HepG2 (cell line): Measurements from ENCODE around the gene PYGB. TPM values are rescaled to one million over a fixed set of nuclear protein-coding genes. Genes with fewer than 3 reads are reported as not detected.

ENCODE experiments used
- CBX2 ChIP-seq, 2 experiments: fragments of 200-600 bp in 1 of 2; sonication (generic); formaldehyde crosslinking in 1 of 2; IDR thresholded peaks; 2 replicates each; pipeline versions ENCODE4 v1.7.0 to v1.8.1; 2018 to 2022; ENCODE audit warnings: low read depth in 2 of 2, low read length in 1 of 2, mild to moderate bottlenecking in 1 of 2, missing genetic modification reagents in 1 of 2
- CC2D1A ChIP-seq: sonication (generic); formaldehyde crosslinking; IDR thresholded peaks from 2 replicates; pipeline ENCODE4 v1.8.1; 2023; ENCODE audit warnings: mild to moderate bottlenecking, missing genetic modification reagents
- FOXA3 ChIP-seq: IDR thresholded peaks from 2 replicates; pipeline ENCODE4 v1.6.1; 2016; ENCODE audit warnings: missing genetic modification reagents, missing compliant biosample characterization
- ISL2 ChIP-seq: sonication (generic); formaldehyde crosslinking; IDR thresholded peaks from 2 replicates; pipeline ENCODE4 v1.5.0; 2020; ENCODE audit warnings: missing genetic modification reagents
- MEIS2 ChIP-seq: sonication (generic); formaldehyde crosslinking; IDR thresholded peaks from 2 replicates; pipeline ENCODE4 v1.9.0; 2021; ENCODE audit warnings: mild to moderate bottlenecking, missing genetic modification reagents
- MLLT10 ChIP-seq: sonication (generic); formaldehyde crosslinking; IDR thresholded peaks from 2 replicates; pipeline ENCODE4 v1.4.0; 2020; ENCODE audit warnings: missing genetic modification reagents
- MYPOP ChIP-seq: sonication (generic); formaldehyde crosslinking; IDR thresholded peaks from 2 replicates; pipeline ENCODE4 v1.8.1; 2023; ENCODE audit warnings: mild to moderate bottlenecking, moderate library complexity, missing genetic modification reagents
- NCOA1 ChIP-seq: sonication (generic); formaldehyde crosslinking; IDR thresholded peaks from 2 replicates; pipeline ENCODE4 v1.9.0; 2021; ENCODE audit warnings: missing genetic modification reagents
- NPAS2 ChIP-seq: sonication (generic); formaldehyde crosslinking; IDR thresholded peaks from 2 replicates; pipeline ENCODE4 v1.8.0; 2022; ENCODE audit warnings: mild to moderate bottlenecking, missing genetic modification reagents, borderline replicate concordance
- NR0B2 ChIP-seq: sonication (generic); formaldehyde crosslinking; IDR thresholded peaks from 2 replicates; pipeline ENCODE4 v1.4.0; 2020; ENCODE audit warnings: mild to moderate bottlenecking, missing genetic modification reagents
- RCOR2 ChIP-seq: IDR thresholded peaks from 2 replicates; pipeline ENCODE4 v1.6.1; 2016; ENCODE audit warnings: missing biosample characterization, missing genetic modification reagents
- RELA ChIP-seq: sonication (generic); formaldehyde crosslinking; IDR thresholded peaks from 2 replicates; pipeline ENCODE4 v1.4.0; 2020; ENCODE audit warnings: missing genetic modification reagents
- RORA ChIP-seq: sonication (generic); formaldehyde crosslinking; IDR thresholded peaks from 2 replicates; pipeline ENCODE4 v1.5.0; 2020; ENCODE audit warnings: mild to moderate bottlenecking, missing genetic modification reagents, moderate library complexity
- SAP130 ChIP-seq: IDR thresholded peaks from 2 replicates; pipeline ENCODE4 v1.6.1; 2016; ENCODE audit warnings: low read depth
- SOX6 ChIP-seq, 2 experiments: fragments of 450-650 bp in 1 of 2; sonication (generic) in 1 of 2; formaldehyde crosslinking in 1 of 2; IDR thresholded peaks; 2 replicates each; pipeline versions ENCODE4 v1.4.0 to v1.6.1; 2017 to 2020; ENCODE audit warnings: antibody characterized with exemption in 1 of 2, mild to moderate bottlenecking in 1 of 2, missing genetic modification reagents in 1 of 2
- SP2 ChIP-seq: sonication (generic); formaldehyde crosslinking; IDR thresholded peaks from 2 replicates; pipeline ENCODE4 v1.5.1; 2020; ENCODE audit warnings: mild to moderate bottlenecking, missing genetic modification reagents
- TBX2 ChIP-seq: sonication (generic); formaldehyde crosslinking; IDR thresholded peaks from 2 replicates; pipeline ENCODE4 v1.5.0; 2020; ENCODE audit warnings: missing genetic modification reagents, mild to moderate bottlenecking, borderline replicate concordance
- TCF12 ChIP-seq, 2 experiments: fragments of 450-650 bp in 1 of 2; sonication (generic) in 1 of 2; formaldehyde crosslinking in 1 of 2; IDR thresholded peaks; 2 replicates each; pipeline versions ENCODE4 v1.6.1 to v1.8.0; 2017 to 2022; ENCODE audit warnings: antibody characterized with exemption in 1 of 2, mild to moderate bottlenecking in 1 of 2, missing genetic modification reagents in 1 of 2, moderate library complexity in 1 of 2
- U2AF2 ChIP-seq: fragments of 200-400 bp; formaldehyde crosslinking; IDR thresholded peaks from 2 replicates; pipeline ENCODE4 v1.6.1; 2017; ENCODE audit warnings: low read depth, mild to moderate bottlenecking, low read length
- ZBTB42 ChIP-seq: sonication (generic); formaldehyde crosslinking; IDR thresholded peaks from 2 replicates; pipeline ENCODE4 v1.5.0; 2020; ENCODE audit warnings: mild to moderate bottlenecking, missing genetic modification reagents
- ZBTB7B ChIP-seq: sonication (generic); formaldehyde crosslinking; IDR thresholded peaks from 2 replicates; pipeline ENCODE4 v1.4.0; 2020; ENCODE audit warnings: missing genetic modification reagents
- ZNF180 ChIP-seq: sonication (generic); formaldehyde crosslinking; IDR thresholded peaks from 2 replicates; pipeline ENCODE4 v1.4.0; 2020; ENCODE audit warnings: low read depth, missing genetic modification reagents, borderline replicate concordance
- ZNF460 ChIP-seq: sonication (generic); formaldehyde crosslinking; IDR thresholded peaks from 2 replicates; pipeline ENCODE4 v1.5.1; 2020; ENCODE audit warnings: missing genetic modification reagents, mild to moderate bottlenecking, borderline replicate concordance
- ZNF547 ChIP-seq: sonication (generic); formaldehyde crosslinking; IDR thresholded peaks from 2 replicates; pipeline ENCODE4 v1.5.1; 2020; ENCODE audit warnings: mild to moderate bottlenecking, missing genetic modification reagents
- ZNF598 ChIP-seq: sonication (generic); formaldehyde crosslinking; IDR thresholded peaks from 2 replicates; pipeline ENCODE4 v1.5.1; 2020; ENCODE audit warnings: mild to moderate bottlenecking, missing genetic modification reagents, borderline replicate concordance
- ZSCAN20 ChIP-seq: sonication (generic); formaldehyde crosslinking; IDR thresholded peaks from 2 replicates; pipeline ENCODE4 v1.4.0; 2020; ENCODE audit warnings: missing genetic modification reagents, mild to moderate bottlenecking, borderline replicate concordance
- ZSCAN25 ChIP-seq: sonication (generic); formaldehyde crosslinking; IDR thresholded peaks from 2 replicates; pipeline ENCODE4 v1.8.0; 2022; ENCODE audit warnings: mild to moderate bottlenecking, missing genetic modification reagents
- polyA plus RNA-seq, 8 experiments: library from polyadenylated mRNA; depleted of rRNA in 3 of 8; stranded (reverse) in 7 of 8; unstranded in 1 of 8; fragments of >200 nt; fragmentation: Illumina TruSeq in 4 of 8; extraction: Trizol in 4 of 8; gene quantifications; 2 replicates each; pipeline versions ENCODE4 v1.2.1 to v1.2.3, GENCODE V29; 2011 to 2016; ENCODE audit warnings: low read depth in 4 of 8, missing spikeins in 1 of 8, mixed read lengths in 1 of 8; ENCODE audit not compliant: insufficient read depth in 1 of 8
- total RNA-seq, 5 experiments: library from RNA; depleted of rRNA; stranded (reverse); fragments of >200 nt; fragmentation: Illumina TruSeq; extraction: Trizol; gene quantifications; 2 replicates each; pipeline ENCODE4 v1.2.3, GENCODE V29; 2016; ENCODE audit warnings: low read depth in 1 of 5

PYGB gene
- total and polyA plus RNA-seq, 2 of the 13 experiments (the other 11 are each of a cell fraction or from before 2014, with no cell fraction given): 24.2 to 86.3 TPM

GRCh38 chr20:25338112-25339023, 90.5 kb downstream of the PYGB start (continued):
- TF ChIP-seq RORA (CRISPR knock-in tag): no peak; the same call in 1 of the 2 replicates
- peak; percentile 73; the same call in 1 of the 2 replicates for TF ChIP-seq NR0B2 (CRISPR knock-in tag)
- TF ChIP-seq FOXA3 (CRISPR knock-in tag): peak; percentile 97
- TF ChIP-seq ZNF460 (CRISPR knock-in tag): no peak; the same call in 1 of the 2 replicates
- 0 out of 2 replicates have a peak, but pooled peaks have one; percentile 58 for TF ChIP-seq CC2D1A (CRISPR knock-in tag)
- no peak for TF ChIP-seq ZNF180 (CRISPR knock-in tag)
- peak; percentile 80 for TF ChIP-seq MYPOP (CRISPR knock-in tag)
- TF ChIP-seq CBX2 (IDR thresholded peaks at IDR 0.05; ENCODE audit: low read depth, low read length): no peak
- peak; percentile 92; the same call in 1 of the 2 replicates for TF ChIP-seq CBX2 (CRISPR knock-in tag; IDR thresholded peaks at IDR 0.05; ENCODE audit: low read depth)
- no peak for TF ChIP-seq NCOA1 (CRISPR knock-in tag)
- no peak for TF ChIP-seq NPAS2
- TF ChIP-seq SAP130 (CRISPR knock-in tag): peak; percentile 85
- peak; percentile 91 for TF ChIP-seq RCOR2
- TF ChIP-seq MEIS2 (CRISPR knock-in tag): peak; percentile 83; the same call in 1 of the 2 replicates
- peak; percentile 89 for TF ChIP-seq ZSCAN20 (CRISPR knock-in tag)
- TF ChIP-seq U2AF2: no peak
- peak; percentile 84 for TF ChIP-seq ZBTB7B (CRISPR knock-in tag)
- TF ChIP-seq ZSCAN25 (CRISPR knock-in tag): peak; percentile 80
- no peak for TF ChIP-seq RELA (CRISPR knock-in tag)
- no peak for TF ChIP-seq TCF12 (IDR thresholded peaks at IDR 0.05)
- peak; percentile 79; the same call in 1 of the 2 replicates for TF ChIP-seq TCF12 (CRISPR knock-in tag; IDR thresholded peaks at IDR 0.05)
- TF ChIP-seq ZBTB42 (CRISPR knock-in tag): peak; percentile 85; the same call in 1 of the 2 replicates
- no peak for TF ChIP-seq SP2 (CRISPR knock-in tag)
- peak; percentile 86 for TF ChIP-seq ISL2 (CRISPR knock-in tag)
- peak; percentile 93 for TF ChIP-seq TBX2
- no peak for TF ChIP-seq SOX6 (IDR thresholded peaks at IDR 0.05)
- peak; percentile 93 for TF ChIP-seq SOX6 (CRISPR knock-in tag; IDR thresholded peaks at IDR 0.05)
- peak; percentile 87; the same call in 1 of the 2 replicates for TF ChIP-seq ZNF598 (CRISPR knock-in tag)
- peak; percentile 97 for TF ChIP-seq ZNF547 (CRISPR knock-in tag)
- no peak for TF ChIP-seq MLLT10 (CRISPR knock-in tag)
